ENCODE data around the gene HDAC5.

- no peak for TF ChIP-seq EP300 (IDR thresholded peaks at IDR 0.05)
- no peak for TF ChIP-seq CTCF (IDR thresholded peaks at IDR 0.05)
Measured at GRCh38 chr17:44130693-44131349, 7.4 kb upstream of the HDAC5 start.
